ENCODE results near the gene NREP. TPM values are rescaled to one million over a fixed set of nuclear protein-coding genes. Genes with fewer than 3 reads are reported as not detected.

Gene NREP
- total RNA-seq, 4 donors from 2014 or later: 4.6 to 14.2 (median 7.4) TPM

GRCh38 chr5:111752426-111752965 lies 4.5 kb downstream of the NREP start:
- intact Hi-C loops (cut with DNase I): no loop called here
- WGBS, 2 donors: 85 to 92% methylated on average over 2 of the region's 2 CpGs

GRCh38 chr5:111749303-111750026 lies 7.5 kb downstream of the NREP start:
- Histone ChIP-seq H3K4me1 (peaks cover 0 to 31% (median 0%) of the 10 kb centered on the region in 3 donors), H3K9me3 (no peaks in the 10 kb centered on the region), H3K4me3 (no peak overlapping the region), H3K27ac (no peak overlapping the region), H3K36me3 (no peaks in the 10 kb centered on the region), H3K27me3 (no peaks in the 10 kb centered on the region)
- intact Hi-C loops (cut with DNase I): no loop called here
- DNase-seq: no peak
- TF ChIP-seq CTCF (IDR thresholded peaks at IDR 0.05) (no peak), POLR2A (IDR thresholded peaks at IDR 0.05) (no peak)
- 65 to 69% methylated on average over 5 of the region's 5 CpGs for WGBS, 2 donors

More at GRCh38 chr5:111752426-111752965, 4.5 kb downstream of the NREP start:
- TF ChIP-seq CTCF (IDR thresholded peaks at IDR 0.05) (no peak), POLR2A (IDR thresholded peaks at IDR 0.05) (no peak)
- Histone ChIP-seq H3K27me3 (no peaks in the 10 kb centered on the region), H3K36me3 (no peaks in the 10 kb centered on the region), H3K4me1 (peaks cover 0 to 46% (median 12%) of the 10 kb centered on the region in 3 donors), H3K4me3 (no peak overlapping the region), H3K27ac (no peak overlapping the region), H3K9me3 (no peaks in the 10 kb centered on the region)
- no peak for DNase-seq

- intact Hi-C loops (cut with DNase I): no loop called here
- DNase-seq: no peak
- TF ChIP-seq POLR2A (IDR thresholded peaks at IDR 0.05) (no peak), CTCF (IDR thresholded peaks at IDR 0.05) (no peak)
- Histone ChIP-seq H3K4me1 (peaks cover 0 to 31% (median under 1%) of the 10 kb centered on the region in 3 donors), H3K9me3 (no peaks in the 10 kb centered on the region), H3K36me3 (no peaks in the 10 kb centered on the region), H3K27ac (peak overlapping the region in 2 of 4 donors; percentile 33 to 47), H3K27me3 (no peaks in the 10 kb centered on the region), H3K4me3 (no peak overlapping the region)
- WGBS, 2 donors: 49 to 78% methylated on average over 2 to 3 of the region's 3 CpGs
Observed at GRCh38 chr5:111748304-111748763, 8.7 kb downstream of the NREP start.

- 40 to 61% methylated on average over 2 of the region's 2 CpGs for WGBS, 2 donors
- intact Hi-C loops (cut with DNase I): no loop called here
Observed at GRCh38 chr5:111747337-111747736, 9.7 kb downstream of the NREP start.

More at GRCh38 chr5:111747337-111747736, 9.7 kb downstream of the NREP start:
- Histone ChIP-seq H3K27ac (no peak overlapping the region), H3K36me3 (no peaks in the 10 kb centered on the region), H3K9me3 (no peaks in the 10 kb centered on the region), H3K4me3 (no peak overlapping the region), H3K4me1 (peaks cover 0 to 41% (median 7%) of the 10 kb centered on the region in 3 donors), H3K27me3 (no peaks in the 10 kb centered on the region)
- DNase-seq: no peak
- TF ChIP-seq CTCF (IDR thresholded peaks at IDR 0.05): no peak
- no peak for TF ChIP-seq POLR2A (IDR thresholded peaks at IDR 0.05)
